GM12878 (cell line): ENCODE measurements around the gene UTF1. TPM values are rescaled to one million over a fixed set of nuclear protein-coding genes. Genes with fewer than 3 reads are reported as not detected.

Experiments
- ATAC-seq: fragments of 200-7000 bp; cut with Tn5 transposase; 3 replicates; pipeline ENCODE4 v1.9.1; 2020; ENCODE audit warnings: mild to moderate bottlenecking, moderate library complexity
- BruUV-seq: library from RNA; stranded (reverse); fragments of 400-500 nt; replicated peaks from 2 replicates; lab custom pipeline; 2021; lab: Mats Ljungman, UMichigan
- CTCF ChIA-PET: fragments of 300-600 bp; sonication (Branson Sonifier 250); formaldehyde crosslinking; extraction: SDS; loops from one replicate; lab custom pipeline; 2021; ENCODE audit warnings: inconsistent platforms; lab: Yijun Ruan, JAX
- POLR2A ChIA-PET: fragments of 350-600 bp; formaldehyde crosslinking; extraction: SDS; loops from one replicate; lab custom pipeline; 2021; ENCODE audit warnings: inconsistent platforms; lab: Charles Lee
- RAD21 ChIA-PET: fragments of 300-600 bp; sonication (Branson Sonifier 250); formaldehyde crosslinking; loops from one replicate; lab custom pipeline; 2023; ENCODE audit warnings: antibody characterized with exemption; ENCODE audit not compliant: unreplicated experiment; lab: Charles Lee
- SMC1A ChIA-PET: fragments of 300-600 bp; sonication (Branson Sonifier 250); formaldehyde crosslinking; loops from one replicate; lab custom pipeline; 2023; ENCODE audit not compliant: unreplicated experiment, uncharacterized antibody; lab: Charles Lee
- DNase-seq: peaks from one replicate; pipeline ENCODE4 v3.0.0-alpha.2; 2011; ENCODE audit warnings: low read depth, low spot score
- FAIRE-seq: peaks from 3 replicates; lab custom pipeline; 2011; peaks lifted over from hg19 to GRCh38; lab: Jason Lieb, UNC
- H2AFZ ChIP-seq: 2 replicates; pipeline ENCODE4 v1.6.0; 2011; ENCODE audit warnings: low read depth, low read length, control low read depth; ENCODE audit not compliant: control insufficient read depth
- H3K27ac ChIP-seq: 2 replicates; pipeline ENCODE4 v1.5.1; 2011; ENCODE audit warnings: control low read depth; ENCODE audit not compliant: control insufficient read depth, insufficient read depth
- H3K27me3 ChIP-seq, 2 experiments: replicated peaks in 1 of 2; 2 replicates each; pipeline versions ENCODE4 v1.6.0 to v1.6.1; 2011; ENCODE audit warnings: low read length in 1 of 2; ENCODE audit not compliant: control insufficient read depth in 2 of 2, insufficient read depth in 2 of 2
- H3K36me3 ChIP-seq, 2 experiments: 2 replicates each; pipeline ENCODE4 v1.5.1; 2011; ENCODE audit warnings: low read length in 1 of 2; ENCODE audit not compliant: control insufficient read depth in 2 of 2, insufficient read depth in 2 of 2
- H3K4me1 ChIP-seq: 2 replicates; pipeline ENCODE4 v1.6.1; 2011; ENCODE audit warnings: mild to moderate bottlenecking, low read length, moderate library complexity, mixed read lengths; ENCODE audit not compliant: control insufficient read depth, insufficient read depth
- H3K4me2 ChIP-seq: 2 replicates; pipeline ENCODE4 v1.6.0; 2011; ENCODE audit warnings: control low read depth; ENCODE audit not compliant: control insufficient read depth, insufficient read depth
- H3K4me3 ChIP-seq: fragments of 200-600 bp; sonication (generic); 2 replicates; pipeline ENCODE4 v1.5.1; 2016
- H3K79me2 ChIP-seq: 2 replicates; pipeline ENCODE4 v1.6.0; 2011; ENCODE audit warnings: low read length; ENCODE audit not compliant: control insufficient read depth, insufficient read depth
- H3K9ac ChIP-seq: 2 replicates; pipeline ENCODE4 v1.8.0; 2011; ENCODE audit warnings: low read length, control low read depth, mixed read lengths; ENCODE audit not compliant: control insufficient read depth, insufficient read depth
- H3K9me3 ChIP-seq: replicated peaks from 3 replicates; pipeline ENCODE4 v1.5.1; 2011; ENCODE audit warnings: mild to moderate bottlenecking, low read length; ENCODE audit not compliant: control insufficient read depth, insufficient read depth
- H4K20me1 ChIP-seq: 2 replicates; pipeline ENCODE4 v1.6.0; 2011; ENCODE audit not compliant: control insufficient read depth, insufficient read depth
- CTCF ChIP-seq, 3 experiments: IDR thresholded peaks in 2 of 3; conservative IDR thresholded peaks in 1 of 3; 2 replicates each; pipeline ENCODE4 v1.5.1; 2011; ENCODE audit warnings: low read depth in 3 of 3, low read length in 3 of 3, mild to moderate bottlenecking in 3 of 3, control low read depth in 2 of 3, moderate library complexity in 2 of 3, inconsistent platforms in 1 of 3, mixed read lengths in 1 of 3; ENCODE audit not compliant: control insufficient read depth in 2 of 3, insufficient read depth in 1 of 3; ENCODE audit errors: extremely low read depth in 1 of 3
- E2F8 ChIP-seq: fragments of 450-650 bp; IDR thresholded peaks from 2 replicates; pipeline ENCODE4 v1.6.1; 2018; ENCODE audit warnings: mild to moderate bottlenecking, low read depth, moderate library complexity; ENCODE audit not compliant: partially characterized antibody
- NFYA ChIP-seq: IDR thresholded peaks from 2 replicates; pipeline ENCODE4 v1.6.1; 2011; ENCODE audit warnings: low read depth, mild to moderate bottlenecking, low read length, improper control_type of control experiment, borderline replicate concordance
- NR2C2 ChIP-seq: IDR thresholded peaks from 2 replicates; pipeline ENCODE4 v1.6.1; 2011; ENCODE audit warnings: borderline replicate concordance, low read depth; ENCODE audit not compliant: control insufficient read depth, insufficient read length
- PBX3 ChIP-seq: IDR thresholded peaks from 2 replicates; pipeline ENCODE4 v1.6.1; 2011; ENCODE audit warnings: mild to moderate bottlenecking, low read depth, low read length, moderate library complexity; ENCODE audit not compliant: insufficient replicate concordance
- TCF7 ChIP-seq: IDR thresholded peaks from 2 replicates; pipeline ENCODE4 v1.6.1; 2014; ENCODE audit warnings: antibody characterized with exemption, borderline replicate concordance
- ZNF274 ChIP-seq: IDR thresholded peaks from one replicate; pipeline ENCODE4 v1.8.0; 2011; ENCODE audit not compliant: insufficient read length, insufficient read depth
- WGBS: methylation state at CpG from one replicate; pipeline ENCODE4 v1.1.6; 2016; ENCODE audit warnings: low lambda C conversion rate; ENCODE audit not compliant: insufficient replicate concordance, insufficient coverage; ENCODE audit errors: missing lambda C conversion rate; 5-methylcytosine and 5-hydroxymethylcytosine counted together
- in situ Hi-C: fragments of 300-500 bp; cut with MboI; formaldehyde crosslinking; loops from 9 replicates; pipeline ENCODE4 v1.14.3; 2018; ENCODE audit warnings: mixed read lengths
- intact Hi-C: fragments of 100-400 bp; cut with micrococcal nuclease; formaldehyde crosslinking; loops from one replicate; pipeline ENCODE4 v1.14.2; 2022; ENCODE audit not compliant: unreplicated experiment
- polyA plus RNA-seq, 11 experiments: library from polyadenylated mRNA; depleted of rRNA in 4 of 11; unstranded in 6 of 11; stranded (reverse) in 5 of 11; fragments of >200 nt; fragmentation: Nextera tagmentation in 4 of 11; fragmentation: Illumina TruSeq in 1 of 11; extraction: Ambion mirVana in 4 of 11; extraction: Trizol in 1 of 11; gene quantifications; 1 replicate in 1 of 11; 2 replicates in 10 of 11; pipeline versions ENCODE4 v1.2.1 to v1.2.3, GENCODE V29; 2011 to 2016; ENCODE audit warnings: inconsistent platforms in 2 of 11, missing spikeins in 2 of 11, low read depth in 1 of 11
- total RNA-seq, 4 experiments: library from RNA; depleted of rRNA in 3 of 4; stranded (reverse); fragments of >200 nt in 3 of 4; fragmentation: Illumina TruSeq in 1 of 4; extraction: Trizol in 1 of 4; gene quantifications; 2 replicates each; pipeline versions ENCODE4 v1.2.1 to v1.2.3, GENCODE V29; 2013 to 2021
- TF ChIP-seq, protein P1 (sequence below): fragments of 450-650 bp; formaldehyde crosslinking; IDR thresholded peaks from 2 replicates; pipeline ENCODE4 v1.5.0; 2022; ENCODE audit warnings: mild to moderate bottlenecking, missing genetic modification characterization
- TF ChIP-seq, protein P2 (sequence below): fragments of 450-650 bp; IDR thresholded peaks from 2 replicates; pipeline ENCODE4 v1.6.1; 2017; ENCODE audit warnings: mild to moderate bottlenecking, moderate library complexity

The UTF1 gene
- total and polyA plus RNA-seq, 10 of the 15 experiments (the other 5 are each of a cell fraction or from before 2014, with no cell fraction given) = not detected

DNA sequence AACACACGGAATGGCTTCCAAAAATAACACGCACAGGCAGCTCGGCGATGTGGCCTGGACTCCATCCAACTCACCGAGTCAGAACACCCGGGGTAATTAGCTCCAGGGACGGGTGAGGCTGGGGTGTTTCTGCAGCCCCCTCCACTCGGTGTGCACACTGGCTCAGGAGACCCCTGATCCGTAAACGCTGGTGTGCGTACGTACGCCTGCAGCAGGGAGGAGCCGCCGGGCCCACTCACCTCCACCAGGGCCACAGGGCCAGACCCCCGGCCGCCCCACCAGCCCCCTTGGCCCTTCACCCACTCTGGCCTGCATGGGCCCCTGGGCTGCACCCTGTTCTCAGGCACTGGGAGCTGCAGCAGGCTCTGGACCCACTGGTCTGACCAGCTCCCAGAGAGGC lies 22.4 kb upstream of the UTF1 start:
- ChIA-PET POLR2A (no interaction called here), RAD21 (no interaction called here), CTCF (no interaction called here), SMC1A (no interaction called here)
- FAIRE-seq = no peak
- Histone ChIP-seq H3K27me3 (no peaks in the 10 kb centered on the region), H3K4me1 (no peaks in the 10 kb centered on the region), H3K9me3 (no peaks in the 10 kb centered on the region), H4K20me1 (no peaks in the 10 kb centered on the region), H3K79me2 (no peaks in the 10 kb centered on the region), H3K4me2 (no peak overlapping the region), H2AFZ (no peak overlapping the region), H3K27ac (no peak overlapping the region), H3K9ac (no peak overlapping the region), H3K4me3 (no peak overlapping the region), H3K36me3 (no peaks in the 10 kb centered on the region)
- in situ Hi-C loops (no loop called here), intact Hi-C loops (no loop called here)
- BruUV-seq = no TSS peak
- ATAC-seq = no peak
- 72% methylated on average over 17 of the region's 17 CpGs for WGBS
- DNase-seq = no peak
- TF ChIP-seq ZNF274 (no peak), TCF7 (no peak), CTCF (IDR thresholded peaks at IDR 0.05 in 2 of 3, conservative IDR thresholded peaks at IDR 0.05 in 1 of 3; ENCODE audit: control insufficient read depth in 2 of 3, extremely low read depth in 1 of 3, insufficient read depth in 1 of 3, low read depth in 3 of 3, low read length in 3 of 3) (no peak), E2F8 (no peak), PBX3 (no peak), NR2C2 (no peak), NFYA (no peak)
- TF ChIP-seq, protein P1, sequence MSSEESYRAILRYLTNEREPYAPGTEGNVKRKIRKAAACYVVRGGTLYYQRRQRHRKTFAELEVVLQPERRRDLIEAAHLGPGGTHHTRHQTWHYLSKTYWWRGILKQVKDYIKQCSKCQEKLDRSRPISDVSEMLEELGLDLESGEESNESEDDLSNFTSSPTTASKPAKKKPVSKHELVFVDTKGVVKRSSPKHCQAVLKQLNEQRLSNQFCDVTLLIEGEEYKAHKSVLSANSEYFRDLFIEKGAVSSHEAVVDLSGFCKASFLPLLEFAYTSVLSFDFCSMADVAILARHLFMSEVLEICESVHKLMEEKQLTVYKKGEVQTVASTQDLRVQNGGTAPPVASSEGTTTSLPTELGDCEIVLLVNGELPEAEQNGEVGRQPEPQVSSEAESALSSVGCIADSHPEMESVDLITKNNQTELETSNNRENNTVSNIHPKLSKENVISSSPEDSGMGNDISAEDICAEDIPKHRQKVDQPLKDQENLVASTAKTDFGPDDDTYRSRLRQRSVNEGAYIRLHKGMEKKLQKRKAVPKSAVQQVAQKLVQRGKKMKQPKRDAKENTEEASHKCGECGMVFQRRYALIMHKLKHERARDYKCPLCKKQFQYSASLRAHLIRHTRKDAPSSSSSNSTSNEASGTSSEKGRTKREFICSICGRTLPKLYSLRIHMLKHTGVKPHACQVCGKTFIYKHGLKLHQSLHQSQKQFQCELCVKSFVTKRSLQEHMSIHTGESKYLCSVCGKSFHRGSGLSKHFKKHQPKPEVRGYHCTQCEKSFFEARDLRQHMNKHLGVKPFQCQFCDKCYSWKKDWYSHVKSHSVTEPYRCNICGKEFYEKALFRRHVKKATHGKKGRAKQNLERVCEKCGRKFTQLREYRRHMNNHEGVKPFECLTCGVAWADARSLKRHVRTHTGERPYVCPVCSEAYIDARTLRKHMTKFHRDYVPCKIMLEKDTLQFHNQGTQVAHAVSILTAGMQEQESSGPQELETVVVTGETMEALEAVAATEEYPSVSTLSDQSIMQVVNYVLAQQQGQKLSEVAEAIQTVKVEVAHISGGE (CRISPR knock-in tag) = no peak
- TF ChIP-seq, protein P2, sequence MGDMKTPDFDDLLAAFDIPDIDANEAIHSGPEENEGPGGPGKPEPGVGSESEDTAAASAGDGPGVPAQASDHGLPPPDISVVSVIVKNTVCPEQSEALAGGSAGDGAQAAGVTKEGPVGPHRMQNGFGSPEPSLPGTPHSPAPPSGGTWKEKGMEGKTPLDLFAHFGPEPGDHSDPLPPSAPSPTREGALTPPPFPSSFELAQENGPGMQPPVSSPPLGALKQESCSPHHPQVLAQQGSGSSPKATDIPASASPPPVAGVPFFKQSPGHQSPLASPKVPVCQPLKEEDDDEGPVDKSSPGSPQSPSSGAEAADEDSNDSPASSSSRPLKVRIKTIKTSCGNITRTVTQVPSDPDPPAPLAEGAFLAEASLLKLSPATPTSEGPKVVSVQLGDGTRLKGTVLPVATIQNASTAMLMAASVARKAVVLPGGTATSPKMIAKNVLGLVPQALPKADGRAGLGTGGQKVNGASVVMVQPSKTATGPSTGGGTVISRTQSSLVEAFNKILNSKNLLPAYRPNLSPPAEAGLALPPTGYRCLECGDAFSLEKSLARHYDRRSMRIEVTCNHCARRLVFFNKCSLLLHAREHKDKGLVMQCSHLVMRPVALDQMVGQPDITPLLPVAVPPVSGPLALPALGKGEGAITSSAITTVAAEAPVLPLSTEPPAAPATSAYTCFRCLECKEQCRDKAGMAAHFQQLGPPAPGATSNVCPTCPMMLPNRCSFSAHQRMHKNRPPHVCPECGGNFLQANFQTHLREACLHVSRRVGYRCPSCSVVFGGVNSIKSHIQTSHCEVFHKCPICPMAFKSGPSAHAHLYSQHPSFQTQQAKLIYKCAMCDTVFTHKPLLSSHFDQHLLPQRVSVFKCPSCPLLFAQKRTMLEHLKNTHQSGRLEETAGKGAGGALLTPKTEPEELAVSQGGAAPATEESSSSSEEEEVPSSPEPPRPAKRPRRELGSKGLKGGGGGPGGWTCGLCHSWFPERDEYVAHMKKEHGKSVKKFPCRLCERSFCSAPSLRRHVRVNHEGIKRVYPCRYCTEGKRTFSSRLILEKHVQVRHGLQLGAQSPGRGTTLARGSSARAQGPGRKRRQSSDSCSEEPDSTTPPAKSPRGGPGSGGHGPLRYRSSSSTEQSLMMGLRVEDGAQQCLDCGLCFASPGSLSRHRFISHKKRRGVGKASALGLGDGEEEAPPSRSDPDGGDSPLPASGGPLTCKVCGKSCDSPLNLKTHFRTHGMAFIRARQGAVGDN = no peak
